Urinary bladder (tissue), 4 donors: Measurements from ENCODE around the gene TMBIM6. TPM values are rescaled to one million over a fixed set of nuclear protein-coding genes. Genes with fewer than 3 reads are reported as not detected.

ENCODE experiments used
- DNase-seq: peaks from one replicate; pipeline ENCODE4 v3.0.0-alpha.2; 2015; ENCODE audit errors: extremely low spot score
- H3K27ac ChIP-seq: one replicate; pipeline ENCODE4 v1.5.1; 2013; ENCODE audit warnings: low read depth, mild to moderate bottlenecking, moderate library complexity
- H3K36me3 ChIP-seq: one replicate; pipeline ENCODE4 v1.6.1; 2013; ENCODE audit warnings: mild to moderate bottlenecking, moderate library complexity; ENCODE audit not compliant: insufficient read depth
- H3K4me1 ChIP-seq: one replicate; pipeline ENCODE4 v1.6.1; 2013; ENCODE audit warnings: mild to moderate bottlenecking, moderate library complexity; ENCODE audit not compliant: insufficient read depth
- H3K4me3 ChIP-seq: one replicate; pipeline ENCODE4 v1.5.1; 2013; ENCODE audit warnings: low read depth, low read length
- WGBS: extraction: QIAGEN DNeasy Blood & Tissue Kit; methylation state at CpG from one replicate; pipeline ENCODE4 v1.1.7; 2013; 5-methylcytosine and 5-hydroxymethylcytosine counted together
- polyA plus RNA-seq: library from polyadenylated mRNA; stranded (reverse); fragments of 200-250 nt; gene quantifications from one replicate; pipeline ENCODE4 v1.2.3, GENCODE V29; 2013
- total RNA-seq: library from RNA; depleted of rRNA; stranded (reverse); fragments of >200 nt; gene quantifications from one replicate; pipeline ENCODE4 v1.2.3, GENCODE V29; 2014
- donor health status: healthy with polysubstance abuse.
- donor health status: healthy.

The TMBIM6 gene, protein sequence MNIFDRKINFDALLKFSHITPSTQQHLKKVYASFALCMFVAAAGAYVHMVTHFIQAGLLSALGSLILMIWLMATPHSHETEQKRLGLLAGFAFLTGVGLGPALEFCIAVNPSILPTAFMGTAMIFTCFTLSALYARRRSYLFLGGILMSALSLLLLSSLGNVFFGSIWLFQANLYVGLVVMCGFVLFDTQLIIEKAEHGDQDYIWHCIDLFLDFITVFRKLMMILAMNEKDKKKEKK
- total RNA-seq (395 TPM), polyA plus RNA-seq (305 TPM)

DNA sequence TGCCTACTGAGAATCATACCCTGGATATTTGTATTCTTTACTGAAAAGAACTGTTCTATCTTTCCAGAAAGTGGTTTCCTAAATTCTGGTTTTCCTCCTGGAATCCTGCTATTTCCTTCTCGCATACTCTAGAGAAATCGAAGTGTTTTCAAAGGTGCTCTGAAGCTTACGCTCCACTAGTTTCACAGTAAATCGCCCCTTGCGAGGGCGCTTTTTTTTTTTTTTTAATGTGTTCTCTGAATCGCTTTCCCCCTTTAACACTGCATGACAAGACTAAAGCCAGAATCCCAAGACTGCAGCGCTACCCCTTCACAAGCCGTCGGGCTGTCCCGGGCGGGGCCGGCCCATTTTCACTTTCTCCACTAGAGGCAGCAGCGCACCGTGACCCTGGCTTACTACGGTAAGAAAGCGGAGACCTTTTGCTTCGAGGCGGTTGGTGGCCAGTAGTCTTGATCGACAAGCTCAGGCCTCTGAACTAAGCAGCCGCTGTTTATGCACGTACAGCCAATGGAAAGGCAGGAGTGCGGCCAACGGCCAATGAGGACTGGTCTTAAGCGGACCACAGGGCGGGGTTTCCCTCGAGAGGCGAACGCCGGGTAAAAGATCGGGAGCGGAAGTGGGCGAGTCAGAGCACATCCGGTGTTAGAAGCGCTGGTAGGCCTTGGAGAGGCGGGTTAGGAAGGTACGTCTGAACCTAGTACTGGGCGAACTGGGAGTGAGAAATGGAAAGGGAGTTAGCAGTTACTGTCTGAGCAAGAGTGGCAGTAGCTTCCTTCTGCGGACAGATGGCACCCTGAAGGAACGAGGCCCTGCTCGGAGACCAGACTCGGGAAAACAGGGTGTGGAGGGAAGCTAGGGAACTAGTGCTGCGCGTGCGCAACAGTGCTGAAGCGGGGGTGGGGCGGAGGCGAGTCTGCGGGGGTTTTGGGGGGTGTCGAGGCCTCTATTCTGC lies at the start of gene TMBIM6:
Gene TMBIM6, plus strand, starts transcription at position 628 of the 952 bp plus-strand sequence. CDS start 10,937 bp downstream, outside the sequence.
- peak within 1 kb of the TSS; percentile 63 for H3K4me3 ChIP-seq
- H3K27ac ChIP-seq = peak within 1 kb of the TSS; percentile 97
- peak; percentile 100 for DNase-seq
- no peaks in the 10 kb centered on the region for H3K4me1 ChIP-seq
- H3K36me3 ChIP-seq = no peaks in the 10 kb centered on the region
- WGBS = 4% methylated on average over 50 of the region's 50 CpGs

DNA sequence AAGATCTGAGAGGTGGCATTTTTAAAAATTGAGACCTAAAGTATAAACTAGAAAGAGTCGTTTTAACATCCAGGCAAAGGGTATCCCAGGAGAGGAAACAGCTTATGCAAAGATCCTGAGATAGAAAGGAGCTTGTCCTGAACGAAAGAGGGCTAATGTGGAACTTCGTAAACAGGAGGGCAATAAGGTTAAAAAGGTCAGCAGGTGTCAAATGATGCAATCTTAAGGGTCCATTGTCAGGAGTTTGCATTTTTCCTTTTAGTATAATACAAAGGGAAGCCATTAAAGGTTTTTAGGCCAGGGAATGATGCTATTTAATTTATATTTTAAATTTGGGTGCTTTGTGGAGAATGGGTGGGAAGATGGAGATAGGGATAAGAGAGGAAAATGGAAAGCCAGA lies 48.5 kb upstream of the TMBIM6 start:
- WGBS = 77% methylated on average over 3 of the region's 3 CpGs
- Histone ChIP-seq H3K4me1 (no peaks in the 10 kb centered on the region), H3K27ac (no peak overlapping the region), H3K4me3 (no peak overlapping the region), H3K36me3 (no peaks in the 10 kb centered on the region)
- no peak for DNase-seq

DNA sequence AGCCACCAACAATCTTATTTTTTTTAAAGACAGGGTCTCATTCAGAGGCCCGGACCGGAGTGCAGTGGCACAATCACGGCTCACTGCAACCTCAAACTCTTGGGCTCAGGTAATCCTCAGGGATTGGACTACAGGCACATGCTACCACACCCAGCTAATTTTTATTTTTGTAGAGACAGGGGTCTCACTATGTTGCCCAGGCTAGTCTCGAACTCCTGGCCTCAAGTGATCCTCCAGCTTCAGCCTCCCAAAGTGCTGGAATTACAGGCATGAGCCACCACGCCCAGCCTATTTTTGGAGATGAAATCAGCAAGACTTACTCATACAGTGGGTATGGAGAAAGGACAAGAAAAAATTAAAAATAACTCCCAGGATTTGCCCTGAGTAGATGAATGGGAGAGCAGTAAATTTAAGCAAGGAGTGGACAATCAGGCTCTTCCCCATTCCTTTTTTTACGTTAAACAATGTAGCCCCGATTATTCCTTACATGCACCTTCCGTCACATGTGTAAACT lies 47.4 kb upstream of the TMBIM6 start:
- DNase-seq = no peak
- no peak overlapping the region for H3K4me3 ChIP-seq
- no peaks in the 10 kb centered on the region for H3K36me3 ChIP-seq
- 92% methylated on average over 8 of the region's 8 CpGs for WGBS
- H3K4me1 ChIP-seq = no peaks in the 10 kb centered on the region
- no peak overlapping the region for H3K27ac ChIP-seq

DNA sequence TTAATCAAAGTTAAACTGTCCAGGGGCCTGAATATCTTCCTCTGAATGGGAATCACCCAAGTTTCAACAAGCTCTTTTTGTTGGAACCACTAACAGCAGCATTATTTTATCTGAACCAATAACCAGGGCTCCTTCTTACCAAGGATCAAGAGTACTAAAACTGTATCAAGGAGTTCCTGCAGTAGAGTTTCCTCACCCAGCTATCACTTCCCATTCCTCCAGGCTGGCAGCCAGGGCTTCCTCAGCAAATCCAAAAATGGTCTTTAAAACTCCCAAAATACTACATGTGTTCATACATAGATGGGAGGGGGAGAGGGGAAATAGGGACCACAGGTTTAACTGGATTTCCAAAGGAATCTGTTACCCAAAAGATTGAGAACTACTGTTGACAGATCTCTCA lies 44.6 kb upstream of the TMBIM6 start:
- H3K36me3 ChIP-seq = no peaks in the 10 kb centered on the region
- H3K27ac ChIP-seq = no peak overlapping the region
- no peaks in the 10 kb centered on the region for H3K4me1 ChIP-seq
- no peak for DNase-seq
- no peak overlapping the region for H3K4me3 ChIP-seq

DNA sequence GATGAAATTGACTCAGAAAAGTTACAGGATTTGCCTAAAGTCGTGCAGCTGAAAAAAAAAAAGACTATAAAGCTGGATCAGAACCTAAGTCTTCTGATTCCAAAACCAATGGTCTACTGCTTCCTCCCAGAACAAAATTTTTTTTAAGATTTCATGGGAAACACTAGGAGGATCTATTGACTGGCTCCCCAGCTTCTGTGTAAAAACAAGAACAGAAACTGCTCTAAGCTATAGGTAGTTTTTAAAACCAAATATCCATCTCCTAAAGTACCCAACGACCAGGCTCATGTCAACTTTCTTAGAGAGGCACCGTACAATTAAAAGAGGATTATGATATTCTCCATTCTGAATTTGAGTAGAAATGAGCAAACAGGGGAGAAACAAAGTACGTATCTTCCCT lies 43.5 kb upstream of the TMBIM6 start:
- WGBS = 82% methylated on average over 4 of the region's 4 CpGs
- Histone ChIP-seq H3K36me3 (no peaks in the 10 kb centered on the region), H3K4me3 (no peak overlapping the region), H3K27ac (no peak overlapping the region), H3K4me1 (no peaks in the 10 kb centered on the region)
- DNase-seq = no peak

DNA sequence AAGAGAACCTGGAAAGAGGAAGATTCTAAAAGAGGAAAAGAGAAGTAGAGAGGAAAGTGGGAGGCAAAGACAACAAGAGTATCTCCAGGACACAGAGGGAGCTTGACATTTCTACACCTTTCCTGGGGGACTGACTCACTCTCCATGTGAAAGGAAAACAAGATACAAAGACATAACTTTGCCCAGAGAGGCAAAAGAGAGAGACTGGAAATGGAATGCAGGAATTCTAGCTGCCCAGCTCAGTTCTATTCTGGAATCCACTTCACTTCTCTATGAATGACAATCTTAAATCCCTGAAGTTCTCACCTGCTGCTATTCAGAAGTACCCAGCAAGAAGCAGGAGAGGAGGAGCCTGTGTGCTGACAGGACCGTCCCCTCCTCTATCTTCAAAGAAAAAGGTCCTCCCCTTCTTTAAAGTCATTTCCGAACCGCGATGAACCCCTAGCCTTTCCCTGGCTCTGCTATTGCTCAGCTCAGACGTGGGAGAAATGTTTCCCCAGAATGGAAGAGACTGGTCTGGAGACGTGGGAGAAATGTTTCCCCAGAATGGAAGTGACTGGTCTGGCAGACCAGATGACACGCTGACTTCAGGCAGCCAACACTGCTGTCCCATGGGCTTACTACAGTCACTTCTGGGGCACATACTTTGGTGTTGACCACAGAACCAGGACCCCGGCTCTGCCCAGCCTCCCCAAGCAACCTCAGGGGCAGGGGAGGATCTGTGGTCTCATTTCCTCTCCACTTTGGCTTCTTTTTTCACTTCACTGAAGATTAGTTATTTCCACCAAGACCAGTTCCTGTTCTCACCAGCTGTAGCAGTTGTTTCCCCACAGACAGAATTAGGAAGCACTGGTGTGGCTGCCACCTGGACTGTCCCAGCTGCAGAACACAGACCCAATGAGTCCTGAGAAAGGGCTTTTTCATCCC lies 42.5 kb upstream of the TMBIM6 start:
- Histone ChIP-seq H3K4me1 (no peaks in the 10 kb centered on the region), H3K27ac (no peak overlapping the region), H3K4me3 (no peak overlapping the region), H3K36me3 (no peaks in the 10 kb centered on the region)
- 39% methylated on average over 8 of the region's 8 CpGs for WGBS
- no peak for DNase-seq

DNA sequence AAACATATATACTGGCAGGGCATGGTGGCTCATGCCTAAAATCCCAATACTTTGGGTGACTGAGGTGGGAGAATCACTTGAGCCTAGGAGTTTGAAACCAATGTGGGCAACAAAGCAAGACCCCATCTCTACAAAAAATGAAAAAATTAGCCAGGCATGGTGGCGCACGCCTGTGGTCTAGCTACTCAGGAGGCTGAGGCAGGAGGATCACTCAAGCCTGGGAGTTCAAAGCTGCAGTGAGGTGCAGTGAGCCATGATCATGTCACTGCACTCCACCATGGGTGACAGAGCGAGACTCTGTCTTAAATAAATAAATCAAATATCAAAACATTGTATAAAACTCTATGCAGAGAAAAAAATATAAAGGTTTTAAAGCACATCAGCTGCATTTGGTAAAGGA lies 39.3 kb upstream of the TMBIM6 start:
- Histone ChIP-seq H3K4me3 (no peak overlapping the region), H3K36me3 (no peaks in the 10 kb centered on the region), H3K27ac (no peak overlapping the region), H3K4me1 (no peaks in the 10 kb centered on the region)
- no peak for DNase-seq
- 94% methylated on average over 3 of the region's 3 CpGs for WGBS

DNA sequence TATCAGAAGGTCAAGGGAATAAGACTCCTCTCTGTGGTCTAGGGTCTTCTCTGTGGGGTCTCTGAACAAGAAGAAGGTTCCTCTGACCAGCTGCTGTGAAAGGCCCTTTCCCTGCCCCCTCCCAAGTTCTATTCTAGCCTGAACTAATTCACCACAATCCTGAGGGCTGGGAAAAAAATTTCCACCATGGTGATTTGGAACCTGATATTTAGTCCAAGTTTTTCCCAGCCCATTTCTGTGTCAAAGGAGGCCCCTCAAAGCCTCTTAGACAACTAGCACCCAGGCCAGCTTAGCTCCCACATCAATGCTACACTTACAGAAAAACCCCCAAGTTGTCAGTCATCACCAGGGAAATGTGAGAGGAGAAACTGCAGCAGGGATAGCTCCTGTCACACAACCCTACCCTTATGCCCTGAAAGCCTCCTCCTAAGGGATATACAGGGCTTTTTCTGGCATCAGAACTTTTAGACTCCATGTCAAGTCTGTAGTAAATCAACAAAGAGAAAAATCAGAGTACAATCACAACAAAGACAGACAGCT lies 38.6 kb upstream of the TMBIM6 start:
- DNase-seq = no peak
- no peaks in the 10 kb centered on the region for H3K36me3 ChIP-seq
- no peak overlapping the region for H3K27ac ChIP-seq
- H3K4me3 ChIP-seq = no peak overlapping the region
- H3K4me1 ChIP-seq = no peaks in the 10 kb centered on the region

DNA sequence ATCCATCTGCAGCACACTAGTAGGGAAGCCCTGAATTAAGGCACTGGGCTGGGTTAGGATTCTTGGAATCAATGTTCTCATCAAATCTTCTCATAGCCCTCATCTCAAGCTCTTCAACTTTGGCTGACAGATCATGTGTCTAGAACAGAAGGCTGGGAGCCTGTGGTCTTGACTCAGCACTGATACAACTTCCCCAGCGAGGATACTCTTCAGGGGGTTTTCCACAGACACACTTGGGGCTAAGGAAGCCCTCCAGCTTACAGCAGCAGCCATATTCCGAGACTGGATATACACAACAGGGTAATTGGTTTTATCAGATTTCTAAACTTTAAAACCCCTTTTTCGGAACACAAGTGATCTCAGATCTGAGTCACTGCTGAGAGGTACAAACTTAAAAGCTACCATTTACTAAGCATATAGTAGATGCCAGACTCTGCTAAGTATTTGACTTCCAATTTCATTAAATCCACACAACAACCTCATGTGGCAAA lies 37.7 kb upstream of the TMBIM6 start:
- no peaks in the 10 kb centered on the region for H3K4me1 ChIP-seq
- DNase-seq = no peak
- H3K36me3 ChIP-seq = no peaks in the 10 kb centered on the region
- WGBS = 85% methylated on average over 3 of the region's 3 CpGs
- H3K4me3 ChIP-seq = no peak overlapping the region
- H3K27ac ChIP-seq = no peak overlapping the region

DNA sequence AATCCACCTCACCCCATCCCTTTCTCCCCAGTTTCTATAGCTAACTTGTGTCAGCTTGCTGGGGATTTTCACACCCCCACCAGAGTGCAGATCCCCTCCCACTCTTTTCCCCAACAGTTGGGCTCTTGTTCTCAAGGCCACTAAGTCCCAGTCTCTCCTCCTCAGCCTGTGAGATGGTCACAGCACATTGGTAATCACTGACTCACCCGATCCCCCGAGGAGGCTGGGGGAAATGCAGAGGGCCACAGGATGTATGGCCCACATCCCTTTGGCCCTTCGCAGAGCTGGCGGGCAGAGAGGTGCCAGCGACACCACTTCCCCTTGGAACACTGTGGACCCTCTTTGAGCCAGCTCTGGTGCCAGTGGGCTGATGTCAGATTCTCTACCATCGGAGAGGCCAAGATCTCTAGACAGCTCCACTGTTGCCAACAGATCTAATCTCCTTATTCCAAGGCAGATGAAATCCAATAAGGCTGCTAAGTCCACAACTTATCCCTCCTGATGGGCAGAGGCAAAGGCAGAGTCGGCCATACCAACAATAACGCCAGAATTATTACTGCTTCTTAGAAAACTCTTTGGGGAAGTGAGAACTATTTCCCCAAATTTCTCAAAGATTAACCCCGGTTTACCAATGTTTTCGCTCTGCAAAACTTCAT lies 35.8 kb upstream of the TMBIM6 start:
- peak overlapping the region; percentile 77 for H3K4me3 ChIP-seq
- no peaks in the 10 kb centered on the region for H3K36me3 ChIP-seq
- H3K27ac ChIP-seq = no peak overlapping the region
- no peak for DNase-seq
- H3K4me1 ChIP-seq = no peaks in the 10 kb centered on the region
- WGBS = 58% methylated on average over 10 of the region's 10 CpGs

DNA sequence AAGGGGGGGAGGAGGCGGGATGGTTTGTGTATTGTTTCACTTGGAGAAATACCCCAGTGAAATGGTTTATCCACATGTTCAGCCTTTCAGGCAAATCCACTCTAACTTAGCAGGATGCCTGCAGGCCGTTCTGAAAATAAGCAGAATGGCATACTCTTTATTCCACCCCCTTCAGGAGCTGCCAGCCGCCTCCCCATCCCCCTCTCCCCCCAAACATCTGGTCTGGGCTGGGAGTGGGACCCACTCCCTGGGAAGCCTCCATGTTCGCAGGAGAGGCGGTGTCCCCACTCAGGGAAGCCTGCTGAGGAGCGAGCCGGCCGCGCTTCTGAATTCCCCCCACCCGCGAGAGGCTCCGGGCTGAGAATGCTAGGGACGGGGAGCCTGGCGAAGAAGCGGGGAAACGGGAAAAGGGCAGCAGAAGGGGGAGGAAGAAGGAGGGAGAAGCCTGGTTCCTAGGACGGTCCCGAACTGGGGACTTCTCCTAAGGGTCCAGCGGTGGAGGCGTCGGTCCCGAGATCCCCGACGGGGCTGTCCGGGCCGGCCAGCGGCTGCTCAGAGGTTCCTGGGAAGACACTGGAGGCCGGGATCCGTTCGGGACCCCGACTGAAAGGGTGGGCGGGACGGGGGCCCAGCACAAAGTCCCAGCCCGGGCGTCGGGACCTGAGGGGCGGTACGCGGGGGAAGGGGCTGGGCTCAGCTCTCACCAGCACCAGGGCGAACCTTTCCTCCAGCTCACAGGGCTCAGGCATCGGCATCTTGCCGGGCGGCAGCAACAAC lies 34.8 kb upstream of the TMBIM6 start:
- no peak for DNase-seq
- Histone ChIP-seq H3K36me3 (no peaks in the 10 kb centered on the region), H3K27ac (peak overlapping the region; percentile 83), H3K4me1 (no peaks in the 10 kb centered on the region), H3K4me3 (peak overlapping the region; percentile 77)
- WGBS = 2% methylated on average over 43 of the region's 43 CpGs
